Stimulated activated naive CD8-positive, alpha-beta T cell treated with anti-CD3 and anti-CD28 coated beads, Interleukin-15, Interleukin-2, amounts not matched to agents 100 ng/mL and 50 ng/mL, for 24 hours (primary cell): ENCODE data around the gene MAT1A.

ENCODE experiments used
- H3K27ac Mint-ChIP-seq: one replicate; pipeline ENCODE4 v1.8.0; 2021; ENCODE audit warnings: mild to moderate bottlenecking, mixed read lengths
- H3K27me3 Mint-ChIP-seq: one replicate; pipeline ENCODE4 v1.8.0; 2021; ENCODE audit warnings: mixed read lengths
- H3K36me3 Mint-ChIP-seq: one replicate; pipeline ENCODE4 v1.8.0; 2021; ENCODE audit warnings: low read depth, mixed read lengths
- H3K4me1 Mint-ChIP-seq: one replicate; pipeline ENCODE4 v1.8.0; 2021; ENCODE audit warnings: low read depth, mixed read lengths
- H3K4me3 Mint-ChIP-seq: one replicate; pipeline ENCODE4 v1.8.0; 2021; ENCODE audit warnings: mild to moderate bottlenecking, mixed read lengths
- H3K9me3 Mint-ChIP-seq: one replicate; pipeline ENCODE4 v1.8.0; 2021; ENCODE audit warnings: mixed read lengths

The MAT1A gene

GRCh38 chr10:80292607-80293239 lies 3.3 kb upstream of the MAT1A start:
- Mint-ChIP-seq H3K4me3 (no peak overlapping the region), H3K4me1 (no peaks in the 10 kb centered on the region), H3K27ac (no peak overlapping the region), H3K36me3 (no peaks in the 10 kb centered on the region), H3K27me3 (peaks cover 24% of the 10 kb centered on the region), H3K9me3 (peaks cover 11% of the 10 kb centered on the region)

DNA sequence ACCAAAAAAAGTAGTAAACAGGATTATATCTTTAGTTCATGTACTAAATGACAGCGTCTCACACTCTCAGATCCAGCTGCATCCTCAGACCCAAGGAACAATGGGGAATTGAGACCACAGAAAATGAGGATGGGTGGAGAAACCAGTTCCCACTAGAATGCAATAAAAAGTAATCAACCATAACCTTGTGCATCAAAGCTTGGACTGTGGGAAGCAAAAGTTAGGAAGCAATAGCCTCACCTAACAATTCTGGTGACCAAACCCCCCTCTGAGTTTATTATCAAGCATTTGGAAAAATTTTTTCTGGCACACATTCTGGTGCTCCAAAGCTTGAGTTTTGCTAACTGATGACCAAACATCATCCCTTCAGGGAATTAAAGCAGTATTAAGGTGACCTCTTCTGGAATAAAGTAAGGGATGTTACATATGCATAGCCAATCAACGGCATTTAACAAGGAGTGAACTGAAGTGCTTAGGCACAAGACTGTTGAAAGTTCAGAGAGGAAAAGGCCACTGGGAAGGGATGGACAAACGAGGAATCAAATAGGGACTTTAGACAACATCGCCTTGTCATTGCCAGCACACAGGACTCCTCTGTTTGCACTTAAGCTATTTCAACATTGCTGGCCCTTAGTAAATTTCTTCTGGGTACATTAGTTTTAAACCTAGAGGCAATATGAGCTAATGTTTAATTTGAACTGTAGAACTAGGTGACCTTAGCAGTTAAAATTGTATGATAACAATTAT lies 1.2 kb upstream of the MAT1A start:
- no peaks in the 10 kb centered on the region for H3K36me3 Mint-ChIP-seq
- no peak overlapping the region for H3K4me3 Mint-ChIP-seq
- H3K27me3 Mint-ChIP-seq, result peaks cover 28% of the 10 kb centered on the region
- H3K27ac Mint-ChIP-seq, result no peak overlapping the region
- H3K9me3 Mint-ChIP-seq, result peaks cover 5% of the 10 kb centered on the region
- no peaks in the 10 kb centered on the region for H3K4me1 Mint-ChIP-seq

DNA sequence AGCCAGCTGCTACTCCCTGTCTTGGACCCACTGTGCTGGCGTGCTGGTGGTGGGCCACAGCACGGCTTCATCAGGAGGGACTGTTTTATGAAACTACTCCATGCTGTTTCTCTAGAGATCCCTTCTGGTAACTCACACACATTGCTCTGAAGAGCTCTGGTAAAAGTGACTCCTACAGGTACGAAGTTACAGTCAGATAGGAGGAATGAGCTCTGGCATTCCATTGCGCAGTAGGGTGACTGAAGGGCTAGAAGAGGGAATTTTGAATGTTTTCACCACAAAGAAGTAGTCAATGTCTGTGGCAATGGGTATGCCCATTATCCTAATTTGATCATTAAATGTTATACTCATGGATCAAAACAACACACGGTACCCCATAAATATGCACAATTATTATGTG lies 609 bp downstream of the MAT1A start:
- H3K9me3 Mint-ChIP-seq, result no peaks in the 10 kb centered on the region
- H3K36me3 Mint-ChIP-seq, result no peaks in the 10 kb centered on the region
- H3K27ac Mint-ChIP-seq, result no peak overlapping the region
- peaks cover 28% of the 10 kb centered on the region for H3K27me3 Mint-ChIP-seq
- H3K4me3 Mint-ChIP-seq, result no peak overlapping the region
- H3K4me1 Mint-ChIP-seq, result no peaks in the 10 kb centered on the region

- peaks cover 17% of the 10 kb centered on the region for H3K27me3 Mint-ChIP-seq
- H3K27ac Mint-ChIP-seq, result no peak overlapping the region
- no peak overlapping the region for H3K4me3 Mint-ChIP-seq
- no peaks in the 10 kb centered on the region for H3K36me3 Mint-ChIP-seq
- no peaks in the 10 kb centered on the region for H3K9me3 Mint-ChIP-seq
- no peaks in the 10 kb centered on the region for H3K4me1 Mint-ChIP-seq
Measured at GRCh38 chr10:80284522-80284921, 4.9 kb downstream of the MAT1A start.

DNA sequence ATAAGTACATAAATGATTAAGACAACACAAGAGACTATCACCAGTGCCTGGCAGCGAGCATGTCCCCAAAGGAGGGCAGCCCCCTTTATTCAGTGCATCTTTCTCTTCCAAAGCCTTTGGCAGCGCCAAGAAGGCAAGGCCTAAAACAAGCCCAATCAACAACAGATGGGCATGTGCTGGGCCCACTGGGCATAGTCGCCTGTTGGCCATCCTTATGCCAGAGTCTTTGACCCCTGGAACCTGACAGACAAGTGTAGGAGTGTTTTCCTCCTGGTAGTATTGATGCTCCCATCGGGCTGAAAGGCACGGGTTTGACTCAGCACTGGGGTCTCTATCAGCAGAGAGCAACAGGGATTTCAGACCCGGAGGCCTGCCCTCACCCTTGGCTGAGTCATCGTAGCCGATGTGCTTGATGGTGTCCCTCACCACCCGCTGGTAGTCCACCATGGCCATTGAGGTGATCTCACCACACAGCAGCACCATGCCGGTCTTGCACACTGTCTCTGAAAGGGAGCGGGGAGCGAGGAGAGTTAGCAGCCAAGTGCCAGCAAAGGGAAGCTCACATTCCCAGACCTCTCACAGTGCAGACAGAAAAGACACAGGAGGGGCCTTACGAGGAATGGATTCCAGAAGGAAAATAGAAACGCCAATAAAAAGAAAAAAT lies 5.8 kb downstream of the MAT1A start:
- H3K4me1 Mint-ChIP-seq, result no peaks in the 10 kb centered on the region
- no peak overlapping the region for H3K4me3 Mint-ChIP-seq
- H3K36me3 Mint-ChIP-seq, result no peaks in the 10 kb centered on the region
- H3K27me3 Mint-ChIP-seq, result peaks cover 12% of the 10 kb centered on the region
- H3K27ac Mint-ChIP-seq, result no peak overlapping the region
- no peaks in the 10 kb centered on the region for H3K9me3 Mint-ChIP-seq

DNA sequence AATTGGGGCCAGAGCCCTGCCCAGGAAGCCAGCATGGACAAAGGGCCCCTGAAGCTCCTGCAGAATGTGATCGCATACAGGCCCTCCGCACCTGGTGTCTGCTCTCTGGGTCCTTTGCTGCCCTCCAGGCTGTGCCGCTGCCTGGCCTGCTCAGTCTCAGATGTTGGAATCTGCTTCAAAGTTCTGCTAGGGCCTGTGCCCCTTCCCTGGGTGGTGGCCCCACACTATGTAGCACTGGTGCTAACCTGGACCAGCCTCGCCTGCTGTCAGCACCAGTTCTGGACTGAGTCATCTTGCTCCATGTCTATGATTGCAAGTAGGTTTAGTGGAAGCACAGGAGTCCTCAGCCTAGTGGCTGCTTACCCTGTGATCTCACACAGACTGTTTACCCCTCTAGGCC lies 6.3 kb downstream of the MAT1A start:
- H3K27me3 Mint-ChIP-seq, result peaks cover 12% of the 10 kb centered on the region
- no peak overlapping the region for H3K4me3 Mint-ChIP-seq
- no peaks in the 10 kb centered on the region for H3K36me3 Mint-ChIP-seq
- H3K4me1 Mint-ChIP-seq, result no peaks in the 10 kb centered on the region
- no peak overlapping the region for H3K27ac Mint-ChIP-seq
- H3K9me3 Mint-ChIP-seq, result no peaks in the 10 kb centered on the region

- no peaks in the 10 kb centered on the region for H3K9me3 Mint-ChIP-seq
- H3K4me1 Mint-ChIP-seq, result no peaks in the 10 kb centered on the region
- H3K27me3 Mint-ChIP-seq, result peaks cover 5% of the 10 kb centered on the region
- H3K4me3 Mint-ChIP-seq, result no peak overlapping the region
- H3K27ac Mint-ChIP-seq, result no peak overlapping the region
- no peaks in the 10 kb centered on the region for H3K36me3 Mint-ChIP-seq
Measured at GRCh38 chr10:80281784-80282765, 7.4 kb downstream of the MAT1A start.

GRCh38 chr10:80281292-80281691 lies 8.2 kb downstream of the MAT1A start:
- Mint-ChIP-seq H3K36me3 (no peaks in the 10 kb centered on the region), H3K9me3 (no peaks in the 10 kb centered on the region), H3K4me1 (no peaks in the 10 kb centered on the region), H3K27ac (no peak overlapping the region), H3K27me3 (peaks cover 5% of the 10 kb centered on the region), H3K4me3 (no peak overlapping the region)

- H3K9me3 Mint-ChIP-seq, result no peaks in the 10 kb centered on the region
- no peaks in the 10 kb centered on the region for H3K36me3 Mint-ChIP-seq
- H3K4me1 Mint-ChIP-seq, result no peaks in the 10 kb centered on the region
- H3K27ac Mint-ChIP-seq, result no peak overlapping the region
- no peak overlapping the region for H3K4me3 Mint-ChIP-seq
- no peaks in the 10 kb centered on the region for H3K27me3 Mint-ChIP-seq
Measured at GRCh38 chr10:80280071-80280800, 9.2 kb downstream of the MAT1A start.

GRCh38 chr10:80279146-80279545 lies 10.3 kb downstream of the MAT1A start:
- H3K27me3 Mint-ChIP-seq, result no peaks in the 10 kb centered on the region
- no peaks in the 10 kb centered on the region for H3K36me3 Mint-ChIP-seq
- no peaks in the 10 kb centered on the region for H3K4me1 Mint-ChIP-seq
- H3K9me3 Mint-ChIP-seq, result no peaks in the 10 kb centered on the region
- H3K27ac Mint-ChIP-seq, result no peak overlapping the region
- H3K4me3 Mint-ChIP-seq, result no peak overlapping the region

- Mint-ChIP-seq H3K27me3 (no peaks in the 10 kb centered on the region), H3K9me3 (no peaks in the 10 kb centered on the region), H3K4me3 (no peak overlapping the region), H3K27ac (no peak overlapping the region), H3K36me3 (no peaks in the 10 kb centered on the region), H3K4me1 (no peaks in the 10 kb centered on the region)
Measured at GRCh38 chr10:80278480-80278879, 11.0 kb downstream of the MAT1A start.

- Mint-ChIP-seq H3K27ac (no peak overlapping the region), H3K4me3 (no peak overlapping the region), H3K4me1 (no peaks in the 10 kb centered on the region), H3K9me3 (no peaks in the 10 kb centered on the region), H3K36me3 (no peaks in the 10 kb centered on the region), H3K27me3 (no peaks in the 10 kb centered on the region)
Measured at GRCh38 chr10:80277567-80278250, 11.7 kb downstream of the MAT1A start.

DNA sequence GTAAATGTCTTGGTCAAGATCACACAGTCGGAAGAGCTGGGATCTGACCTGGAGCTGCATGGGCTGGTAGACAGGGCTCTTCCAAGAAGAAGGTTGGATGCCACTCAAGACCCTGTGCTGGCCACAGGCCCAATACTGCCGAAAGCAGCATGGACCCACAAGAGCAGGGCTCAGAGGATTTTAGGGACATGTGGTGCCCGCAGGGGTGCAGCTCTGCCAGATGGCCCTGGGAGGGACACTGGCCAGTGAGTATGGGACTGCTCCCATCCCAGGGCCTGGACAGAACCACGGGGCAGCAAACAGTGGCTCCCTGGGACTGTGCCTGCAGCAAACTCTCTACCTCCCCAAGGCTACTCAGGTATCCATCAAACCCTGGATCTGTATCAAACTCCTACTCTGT lies 12.4 kb downstream of the MAT1A start:
- no peaks in the 10 kb centered on the region for H3K36me3 Mint-ChIP-seq
- H3K9me3 Mint-ChIP-seq, result no peaks in the 10 kb centered on the region
- H3K4me3 Mint-ChIP-seq, result no peak overlapping the region
- H3K27me3 Mint-ChIP-seq, result no peaks in the 10 kb centered on the region
- H3K4me1 Mint-ChIP-seq, result no peaks in the 10 kb centered on the region
- no peak overlapping the region for H3K27ac Mint-ChIP-seq

DNA sequence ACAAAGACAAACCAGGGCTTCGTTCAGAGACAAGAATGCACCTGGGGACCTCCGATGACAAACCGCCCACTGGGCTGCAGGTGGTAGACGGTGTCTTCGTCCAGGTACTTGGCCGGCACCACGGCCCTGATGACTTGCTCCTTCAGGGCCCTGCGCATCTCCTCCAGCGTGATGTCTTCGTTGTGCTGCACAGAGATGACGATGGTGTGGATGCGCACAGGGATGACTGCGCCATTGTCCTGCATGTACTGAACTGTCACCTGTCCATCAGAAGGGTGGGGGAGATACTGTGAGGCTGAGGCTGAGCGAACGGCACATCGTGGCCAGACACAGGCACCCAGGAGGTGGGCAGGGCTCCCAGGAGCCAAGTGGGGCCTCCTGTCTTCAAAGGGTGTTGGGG lies 13.1 kb downstream of the MAT1A start:
- Mint-ChIP-seq H3K9me3 (no peaks in the 10 kb centered on the region), H3K4me3 (no peak overlapping the region), H3K36me3 (no peaks in the 10 kb centered on the region), H3K27ac (no peak overlapping the region), H3K4me1 (no peaks in the 10 kb centered on the region), H3K27me3 (no peaks in the 10 kb centered on the region)
